Tibial artery (tissue), 4 donors: ENCODE data around the gene TMEM158.

Experiments
- DNase-seq, 2 donors: peaks; one replicate each; pipeline ENCODE4 v3.0.0-alpha.2; 2019
- H3K27ac ChIP-seq, 2 donors: fragments of 200-600 bp; sonication (generic) in 1 of 2; 1 replicate in 1 of 2; 2 replicates in 1 of 2; pipeline ENCODE4 v1.5.1; 2018 to 2019; ENCODE audit warnings: mild to moderate bottlenecking in 1 of 2
- H3K27me3 ChIP-seq, 2 donors: fragments of 200-600 bp; sonication (generic) in 1 of 2; one replicate each; pipeline versions ENCODE4 v1.5.1 to v1.6.0; 2016 to 2019
- H3K36me3 ChIP-seq, 3 donors: fragments of 200-600 bp; sonication (generic) in 2 of 3; one replicate each; pipeline ENCODE4 v1.5.1; 2016 to 2019; ENCODE audit warnings: mild to moderate bottlenecking in 2 of 3
- H3K4me1 ChIP-seq, 4 donors: fragments of 200-600 bp; sonication (generic) in 2 of 4; 1 replicate in 3 of 4; 2 replicates in 1 of 4; pipeline ENCODE4 v1.5.1; 2016 to 2019
- H3K4me3 ChIP-seq, 2 donors: fragments of 200-600 bp; sonication (generic) in 1 of 2; 1 replicate in 1 of 2; 2 replicates in 1 of 2; pipeline ENCODE4 v1.5.1; 2018 to 2019; ENCODE audit warnings: mild to moderate bottlenecking in 2 of 2
- H3K9me3 ChIP-seq, 3 donors: fragments of 200-600 bp; sonication (generic) in 1 of 3; one replicate each; pipeline ENCODE4 v1.5.1; 2016 to 2019
- intact Hi-C: fragments of 100-400 bp; cut with DNase I; formaldehyde crosslinking; loops from one replicate; pipeline ENCODE4 v1.15.0; 2023; ENCODE audit warnings: low total_unique reads
- TF ChIP-seq, protein P1 (sequence below), 2 experiments: fragments of 200-600 bp in 1 of 2; fragments of 450-650 bp in 1 of 2; IDR thresholded peaks; one replicate each; pipeline ENCODE4 v1.5.1; 2017 to 2019; ENCODE audit warnings: antibody characterized with exemption in 2 of 2, mild to moderate bottlenecking in 1 of 2, moderate library complexity in 1 of 2

TMEM158 gene

DNA sequence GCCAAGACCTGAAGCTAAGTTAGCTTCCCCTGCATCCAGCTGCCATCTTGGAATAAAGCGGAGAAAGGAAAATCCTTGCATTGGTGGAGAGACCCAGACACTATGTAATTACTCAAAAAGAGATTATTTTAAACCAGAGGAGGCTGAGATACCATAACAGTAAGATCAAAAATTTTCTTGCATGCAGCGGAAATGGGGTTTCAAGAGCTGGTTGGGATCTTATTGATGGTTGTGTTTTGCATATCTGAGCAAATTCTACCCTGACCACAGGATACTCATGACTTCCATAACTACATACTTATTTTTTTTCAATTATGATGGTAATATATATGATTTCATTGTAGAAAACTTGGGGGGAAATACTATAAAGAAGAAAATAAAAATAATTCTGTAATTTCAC, 17.5 kb downstream of the TMEM158 start:
- intact Hi-C loops = no loop called here
- TF ChIP-seq, protein P1, sequence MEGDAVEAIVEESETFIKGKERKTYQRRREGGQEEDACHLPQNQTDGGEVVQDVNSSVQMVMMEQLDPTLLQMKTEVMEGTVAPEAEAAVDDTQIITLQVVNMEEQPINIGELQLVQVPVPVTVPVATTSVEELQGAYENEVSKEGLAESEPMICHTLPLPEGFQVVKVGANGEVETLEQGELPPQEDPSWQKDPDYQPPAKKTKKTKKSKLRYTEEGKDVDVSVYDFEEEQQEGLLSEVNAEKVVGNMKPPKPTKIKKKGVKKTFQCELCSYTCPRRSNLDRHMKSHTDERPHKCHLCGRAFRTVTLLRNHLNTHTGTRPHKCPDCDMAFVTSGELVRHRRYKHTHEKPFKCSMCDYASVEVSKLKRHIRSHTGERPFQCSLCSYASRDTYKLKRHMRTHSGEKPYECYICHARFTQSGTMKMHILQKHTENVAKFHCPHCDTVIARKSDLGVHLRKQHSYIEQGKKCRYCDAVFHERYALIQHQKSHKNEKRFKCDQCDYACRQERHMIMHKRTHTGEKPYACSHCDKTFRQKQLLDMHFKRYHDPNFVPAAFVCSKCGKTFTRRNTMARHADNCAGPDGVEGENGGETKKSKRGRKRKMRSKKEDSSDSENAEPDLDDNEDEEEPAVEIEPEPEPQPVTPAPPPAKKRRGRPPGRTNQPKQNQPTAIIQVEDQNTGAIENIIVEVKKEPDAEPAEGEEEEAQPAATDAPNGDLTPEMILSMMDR (IDR thresholded peaks at IDR 0.05) = no peak
- Histone ChIP-seq H3K9me3 (no peaks in the 10 kb centered on the region), H3K27ac (no peak overlapping the region), H3K4me1 (peaks cover 0 to 6% (median 0%) of the 10 kb centered on the region in 4 donors), H3K27me3 (peaks cover 0 to 14% of the 10 kb centered on the region in 2 donors), H3K4me3 (no peak overlapping the region), H3K36me3 (no peaks in the 10 kb centered on the region)
- DNase-seq = no peak

DNA sequence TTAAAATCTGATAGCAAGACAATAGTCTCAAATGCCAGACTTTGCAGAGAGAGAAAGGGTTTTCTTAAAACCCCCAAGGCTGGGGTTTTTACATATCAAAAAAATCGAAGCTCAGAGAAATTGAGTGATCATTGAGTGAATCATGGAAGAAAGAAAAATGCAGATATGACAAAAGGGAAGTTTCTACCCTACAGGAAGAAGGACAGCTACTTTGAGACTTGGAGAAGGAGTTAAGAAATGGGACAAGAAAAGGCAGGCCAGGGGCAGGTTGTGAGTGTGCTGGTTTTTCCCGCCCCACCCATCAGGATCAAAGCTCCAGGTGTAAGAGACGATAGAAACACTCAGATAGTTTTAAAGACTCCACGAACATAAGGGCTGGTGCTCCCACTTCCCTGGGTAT, 18.6 kb downstream of the TMEM158 start:
- intact Hi-C loops = no loop called here

DNA sequence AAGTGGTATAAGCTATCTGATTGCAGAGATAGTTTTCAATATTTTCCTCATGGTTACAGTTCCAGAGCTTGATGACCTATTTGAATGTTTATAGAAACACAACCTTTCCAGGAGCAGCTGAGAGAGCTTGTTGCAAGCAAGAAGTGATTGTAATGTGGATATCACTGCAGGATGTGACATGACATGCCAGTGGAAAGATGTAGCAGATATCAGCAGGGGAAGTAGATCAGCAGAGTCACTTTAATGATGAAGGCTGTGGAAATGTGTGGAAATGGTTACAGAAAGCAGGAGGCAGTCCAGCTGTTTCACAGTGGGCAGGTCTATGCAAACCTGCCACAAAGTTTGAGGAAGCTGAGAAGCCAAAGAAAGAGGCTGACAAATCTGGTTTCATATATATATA, 21.0 kb downstream of the TMEM158 start:
- Histone ChIP-seq H3K27me3 (no peaks in the 10 kb centered on the region), H3K36me3 (no peaks in the 10 kb centered on the region), H3K4me1 (peaks cover 0 to 4% (median 0%) of the 10 kb centered on the region in 4 donors), H3K9me3 (no peaks in the 10 kb centered on the region), H3K4me3 (no peak overlapping the region), H3K27ac (no peak overlapping the region)
- no peak for DNase-seq
- TF ChIP-seq, protein P1 (IDR thresholded peaks at IDR 0.05) = no peak
- intact Hi-C loops = no loop called here

More for the DNA sequence above, 18.6 kb downstream of the TMEM158 start:
- H3K4me3 ChIP-seq = no peak overlapping the region
- no peak for DNase-seq
- peaks cover 0 to 12% of the 10 kb centered on the region in 2 donors for H3K27me3 ChIP-seq
- no peaks in the 10 kb centered on the region for H3K9me3 ChIP-seq
- no peak overlapping the region for H3K27ac ChIP-seq
- TF ChIP-seq, protein P1 (IDR thresholded peaks at IDR 0.05) = no peak
- H3K36me3 ChIP-seq = no peaks in the 10 kb centered on the region
- peaks cover 0 to 6% (median 0%) of the 10 kb centered on the region in 4 donors for H3K4me1 ChIP-seq

DNA sequence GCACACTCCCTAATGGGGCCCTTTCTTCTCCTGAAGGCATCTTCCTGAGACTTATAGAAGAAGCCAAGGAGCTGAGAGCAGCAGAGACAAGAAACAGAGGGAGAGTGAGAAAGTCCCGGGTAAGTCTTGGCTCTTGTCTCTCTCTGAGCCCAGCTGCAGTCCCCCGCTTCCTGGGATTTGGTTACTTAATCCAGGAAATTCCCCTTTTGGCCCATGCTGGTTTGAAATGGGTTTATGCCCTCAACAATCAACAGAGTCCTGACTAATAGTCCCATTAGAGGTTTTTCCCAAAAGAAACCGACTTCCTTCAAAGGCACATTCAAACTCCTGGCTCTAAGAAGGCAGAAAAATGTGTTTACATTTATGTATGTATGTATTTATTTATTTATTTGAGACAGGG, 22.0 kb downstream of the TMEM158 start:
- H3K27me3 ChIP-seq = no peaks in the 10 kb centered on the region
- H3K36me3 ChIP-seq = no peaks in the 10 kb centered on the region
- no peak overlapping the region for H3K27ac ChIP-seq
- TF ChIP-seq, protein P1 (IDR thresholded peaks at IDR 0.05) = no peak
- peaks cover 0 to 14% (median 0%) of the 10 kb centered on the region in 4 donors for H3K4me1 ChIP-seq
- no peaks in the 10 kb centered on the region for H3K9me3 ChIP-seq
- DNase-seq = no peak
- intact Hi-C loops = no loop called here
- no peak overlapping the region for H3K4me3 ChIP-seq

DNA sequence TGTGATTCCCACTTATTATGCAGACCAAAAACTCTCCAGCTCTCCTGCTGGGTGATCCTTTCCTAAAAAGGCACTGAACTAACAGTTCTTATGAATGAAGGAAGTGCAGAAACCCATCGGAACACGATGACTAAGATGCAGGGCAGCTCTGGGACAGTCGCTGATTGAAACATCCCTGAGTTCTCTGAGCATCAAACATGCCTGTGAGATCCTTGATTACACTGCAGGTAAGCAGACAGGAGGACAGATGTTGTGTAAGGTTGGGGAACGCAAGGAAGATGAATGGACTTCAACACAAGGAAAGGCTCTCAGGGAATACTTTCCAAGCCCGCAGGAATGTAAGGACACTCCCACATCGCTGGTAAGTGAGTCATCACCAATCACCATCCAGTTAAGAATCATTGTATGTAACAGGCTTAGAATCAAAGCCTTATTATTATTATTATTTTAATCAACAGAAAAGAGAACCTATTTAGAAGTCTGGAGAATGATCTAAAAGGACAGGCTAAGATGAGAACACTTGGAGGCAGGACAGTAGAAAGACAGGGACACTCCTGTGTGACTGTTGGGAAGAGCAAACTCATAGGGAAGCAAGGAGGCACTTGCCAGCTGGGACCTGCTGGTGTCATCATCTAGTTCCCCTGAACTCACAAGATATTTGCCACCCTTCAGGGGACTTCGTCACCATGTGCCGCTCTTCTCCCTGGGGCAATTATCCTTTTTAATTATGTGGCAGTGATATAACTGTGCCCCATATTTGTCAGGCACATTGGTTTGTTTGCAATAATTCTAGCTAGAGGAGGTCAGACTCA, 26.0 kb downstream of the TMEM158 start:
- intact Hi-C loops = no loop called here
- Histone ChIP-seq H3K27me3 (no peaks in the 10 kb centered on the region), H3K36me3 (no peaks in the 10 kb centered on the region), H3K9me3 (no peaks in the 10 kb centered on the region), H3K4me3 (no peak overlapping the region), H3K4me1 (peaks cover 0 to 22% (median 0%) of the 10 kb centered on the region in 4 donors), H3K27ac (no peak overlapping the region)
- TF ChIP-seq, protein P1 (IDR thresholded peaks at IDR 0.05) = no peak
- no peak for DNase-seq
